Thoracic aorta (tissue), 2 donors: Measurements from ENCODE around the gene RCOR2. TPM values are rescaled to one million over a fixed set of nuclear protein-coding genes. Genes with fewer than 3 reads are reported as not detected.

Source experiments
- ATAC-seq: fragments of 150-250 bp; one replicate; pipeline ENCODE4 v1.8.0; 2017; ENCODE audit warnings: low read depth; ENCODE audit not compliant: insufficient number of reproducible peaks, low FRiP score
- DNase-seq: peaks from one replicate; pipeline ENCODE4 v3.0.0-alpha.2; 2020; ENCODE audit warnings: low spot score
- H3K27ac ChIP-seq, 2 donors: fragments of 200-600 bp; sonication (generic); 1 replicate in 1 of 2; 2 replicates in 1 of 2; pipeline ENCODE4 v1.5.1; 2016; ENCODE audit warnings: mild to moderate bottlenecking in 2 of 2, moderate library complexity in 2 of 2
- H3K27me3 ChIP-seq: fragments of 200-600 bp; sonication (generic); replicated peaks from 2 replicates; pipeline ENCODE4 v1.6.0; 2016; ENCODE audit warnings: mild to moderate bottlenecking; ENCODE audit not compliant: insufficient read depth
- H3K36me3 ChIP-seq: fragments of 200-600 bp; sonication (generic); one replicate; pipeline ENCODE4 v1.5.1; 2016
- H3K4me1 ChIP-seq, 2 donors: fragments of 200-600 bp; sonication (generic); 1 replicate in 1 of 2; 2 replicates in 1 of 2; pipeline versions ENCODE4 v1.5.1 to v1.6.0; 2016; ENCODE audit warnings: low read depth in 2 of 2, mild to moderate bottlenecking in 1 of 2; ENCODE audit not compliant: control insufficient read depth in 1 of 2
- H3K4me3 ChIP-seq: fragments of 200-600 bp; sonication (generic); 2 replicates; pipeline ENCODE4 v1.5.1; 2016; ENCODE audit warnings: mild to moderate bottlenecking
- H3K9me3 ChIP-seq: fragments of 200-600 bp; sonication (generic); 2 replicates; pipeline ENCODE4 v1.5.1; 2016
- CTCF ChIP-seq: fragments of 200-600 bp; sonication (generic); IDR thresholded peaks from one replicate; pipeline ENCODE4 v1.5.1; 2019; ENCODE audit warnings: antibody characterized with exemption
- total RNA-seq, 2 donors: library from RNA; depleted of rRNA; stranded (reverse); fragments of >200 nt; gene quantifications; one replicate each; pipeline versions ENCODE4 v1.1.0 to v1.2.3, GENCODE V29; 2016

The RCOR2 gene
- total RNA-seq, 2 donors from 2014 or later: 1.4 to 3.8 TPM

GRCh38 chr11:63933459-63933858 lies 16.5 kb upstream of the RCOR2 start:
- ATAC-seq: no peak
- H3K4me1 ChIP-seq: no peaks in the 10 kb centered on the region
- H3K27ac ChIP-seq: peak overlapping the region in 1 of 2 donors; percentile 12
- no peak overlapping the region for H3K4me3 ChIP-seq
- H3K36me3 ChIP-seq: no peaks in the 10 kb centered on the region
- no peaks in the 10 kb centered on the region for H3K9me3 ChIP-seq
- H3K27me3 ChIP-seq: no peaks in the 10 kb centered on the region
- DNase-seq: no peak
- TF ChIP-seq CTCF: no peak

- no peak for TF ChIP-seq CTCF
These were observed 14.9 kb upstream of the RCOR2 start for GRCh38 chr11:63931876-63932275.

GRCh38 chr11:63931045-63931444 lies 14.1 kb upstream of the RCOR2 start:
- H3K4me1 ChIP-seq: no peaks in the 10 kb centered on the region
- H3K27me3 ChIP-seq: no peaks in the 10 kb centered on the region
- H3K36me3 ChIP-seq: no peaks in the 10 kb centered on the region
- no peak overlapping the region for H3K27ac ChIP-seq
- ATAC-seq (no peak), DNase-seq (no peak)
- no peaks in the 10 kb centered on the region for H3K9me3 ChIP-seq
- no peak overlapping the region for H3K4me3 ChIP-seq
- TF ChIP-seq CTCF: no peak

More at GRCh38 chr11:63931876-63932275, 14.9 kb upstream of the RCOR2 start:
- Histone ChIP-seq H3K27ac (no peak overlapping the region), H3K9me3 (no peaks in the 10 kb centered on the region), H3K4me3 (no peak overlapping the region), H3K4me1 (no peaks in the 10 kb centered on the region), H3K27me3 (no peaks in the 10 kb centered on the region), H3K36me3 (no peaks in the 10 kb centered on the region)
- DNase-seq (no peak), ATAC-seq (no peak)

GRCh38 chr11:63929616-63930015 lies 12.7 kb upstream of the RCOR2 start:
- Histone ChIP-seq H3K9me3 (no peaks in the 10 kb centered on the region), H3K36me3 (no peaks in the 10 kb centered on the region), H3K4me3 (no peak overlapping the region), H3K27me3 (no peaks in the 10 kb centered on the region), H3K27ac (no peak overlapping the region), H3K4me1 (no peaks in the 10 kb centered on the region)
- ATAC-seq (no peak), DNase-seq (no peak)
- TF ChIP-seq CTCF: no peak

- Histone ChIP-seq H3K4me1 (peaks cover 26 to 31% of the 10 kb centered on the region in 2 donors), H3K9me3 (no peaks in the 10 kb centered on the region), H3K4me3 (no peak overlapping the region), H3K36me3 (no peaks in the 10 kb centered on the region), H3K27me3 (no peaks in the 10 kb centered on the region), H3K27ac (no peak overlapping the region)
- no peak for TF ChIP-seq CTCF
- DNase-seq: no peak
- no peak for ATAC-seq
These were observed 6.4 kb upstream of the RCOR2 start for GRCh38 chr11:63923319-63923718.
